Tibial nerve (tissue), 4 donors: ENCODE data around the gene RPS27L. TPM values are rescaled to one million over a fixed set of nuclear protein-coding genes. Genes with fewer than 3 reads are reported as not detected.

Experiments
- DNase-seq, 2 donors: peaks; one replicate each; pipeline ENCODE4 v3.0.0-alpha.2; 2019; ENCODE audit warnings: low spot score in 2 of 2
- H3K27ac ChIP-seq, 4 donors: fragments of 200-600 bp; sonication (generic) in 3 of 4; one replicate each; pipeline ENCODE4 v1.5.1; 2017 to 2019; ENCODE audit warnings: mild to moderate bottlenecking in 1 of 4
- H3K27me3 ChIP-seq, 2 donors: fragments of 200-600 bp; sonication (generic) in 1 of 2; one replicate each; pipeline versions ENCODE4 v1.5.1 to v1.6.0; 2017 to 2019
- H3K36me3 ChIP-seq, 3 donors: fragments of 200-600 bp; sonication (generic); one replicate each; pipeline ENCODE4 v1.5.1; 2018 to 2019
- H3K4me1 ChIP-seq, 4 donors: fragments of 200-600 bp; sonication (generic) in 3 of 4; one replicate each; pipeline ENCODE4 v1.5.1; 2017 to 2019
- H3K4me3 ChIP-seq, 4 donors: fragments of 200-600 bp; sonication (generic) in 3 of 4; one replicate each; pipeline ENCODE4 v1.5.1; 2017 to 2019; ENCODE audit warnings: mild to moderate bottlenecking in 1 of 4, moderate library complexity in 1 of 4
- H3K9me3 ChIP-seq, 4 donors: fragments of 200-600 bp; sonication (generic) in 3 of 4; one replicate each; pipeline ENCODE4 v1.5.1; 2017 to 2019
- CTCF ChIP-seq, 5 experiments: fragments of 200-600 bp in 3 of 5; fragments of 450-650 bp in 2 of 5; sonication (generic) in 3 of 5; IDR thresholded peaks; one replicate each; pipeline ENCODE4 v1.5.1; 2016 to 2019; ENCODE audit warnings: antibody characterized with exemption in 5 of 5, mild to moderate bottlenecking in 3 of 5, moderate library complexity in 2 of 5
- EP300 ChIP-seq, 2 donors: sonication (generic); formaldehyde crosslinking; IDR thresholded peaks; one replicate each; pipeline ENCODE4 v1.6.1; 2017; ENCODE audit warnings: antibody characterized with exemption in 2 of 2, mild to moderate bottlenecking in 1 of 2
- POLR2A ChIP-seq, 2 donors: fragments of 450-650 bp; IDR thresholded peaks; one replicate each; pipeline ENCODE4 v1.6.1; 2017; ENCODE audit warnings: antibody characterized with exemption in 2 of 2, mild to moderate bottlenecking in 2 of 2, moderate library complexity in 2 of 2
- WGBS, 2 donors: methylation state at CpG; one replicate each; pipeline ENCODE4 v1.1.5; 2018; 5-methylcytosine and 5-hydroxymethylcytosine counted together
- total RNA-seq, 4 donors: library from RNA; depleted of rRNA; stranded (reverse); fragments of >200 nt; gene quantifications; one replicate each; pipeline ENCODE4 v1.1.0, GENCODE V29; 2016

Gene RPS27L
- total RNA-seq, 4 donors from 2014 or later: 50.3 to 83.7 (median 71.7) TPM

GRCh38 chr15:63187589-63188226 is 30.4 kb upstream of the RPS27L start:
- Histone ChIP-seq H3K9me3 (no peaks in the 10 kb centered on the region), H3K4me3 (no peak overlapping the region), H3K36me3 (no peaks in the 10 kb centered on the region), H3K27ac (no peak overlapping the region), H3K27me3 (no peaks in the 10 kb centered on the region), H3K4me1 (peaks cover 0 to 29% (median 16%) of the 10 kb centered on the region in 4 donors)
- TF ChIP-seq POLR2A (IDR thresholded peaks at IDR 0.05): no peak
- 80 to 90% methylated on average over 5 of the region's 5 CpGs for WGBS, 2 donors
- DNase-seq: no peak

- Histone ChIP-seq H3K4me3 (no peak overlapping the region), H3K9me3 (no peaks in the 10 kb centered on the region), H3K27me3 (no peaks in the 10 kb centered on the region), H3K27ac (no peak overlapping the region), H3K4me1 (peaks cover 0 to 12% (median 2%) of the 10 kb centered on the region in 4 donors), H3K36me3 (no peaks in the 10 kb centered on the region)
- 77 to 80% methylated on average over 2 of the region's 2 CpGs for WGBS, 2 donors
- DNase-seq: no peak
- no peak for TF ChIP-seq EP300 (IDR thresholded peaks at IDR 0.05)
- TF ChIP-seq CTCF (IDR thresholded peaks at IDR 0.05): no peak
- TF ChIP-seq POLR2A (IDR thresholded peaks at IDR 0.05): no peak
Observed at GRCh38 chr15:63186065-63186464, 28.8 kb upstream of the RPS27L start.

GRCh38 chr15:63185206-63185605 is 27.9 kb upstream of the RPS27L start:
- TF ChIP-seq POLR2A (IDR thresholded peaks at IDR 0.05) (no peak), EP300 (IDR thresholded peaks at IDR 0.05) (no peak)
- Histone ChIP-seq H3K27ac (no peak overlapping the region), H3K36me3 (no peaks in the 10 kb centered on the region), H3K4me1 (peaks cover 0 to 6% (median 0%) of the 10 kb centered on the region in 4 donors), H3K4me3 (no peak overlapping the region), H3K27me3 (no peaks in the 10 kb centered on the region), H3K9me3 (no peaks in the 10 kb centered on the region)
- WGBS, 2 donors: 34 to 48% methylated on average over 2 of the region's 2 CpGs
- DNase-seq: no peak

GRCh38 chr15:63181648-63182047 is 24.4 kb upstream of the RPS27L start:
- WGBS, 2 donors: 82 to 85% methylated on average over 2 of the region's 2 CpGs
- Histone ChIP-seq H3K27me3 (no peaks in the 10 kb centered on the region), H3K36me3 (no peaks in the 10 kb centered on the region), H3K4me1 (no peaks in the 10 kb centered on the region), H3K9me3 (no peaks in the 10 kb centered on the region), H3K4me3 (no peak overlapping the region), H3K27ac (no peak overlapping the region)
- TF ChIP-seq CTCF (IDR thresholded peaks at IDR 0.05) (no peak), POLR2A (IDR thresholded peaks at IDR 0.05) (no peak), EP300 (IDR thresholded peaks at IDR 0.05) (no peak)
- DNase-seq: no peak

- Histone ChIP-seq H3K4me3 (no peak overlapping the region), H3K9me3 (no peaks in the 10 kb centered on the region), H3K27ac (no peak overlapping the region), H3K36me3 (no peaks in the 10 kb centered on the region), H3K27me3 (no peaks in the 10 kb centered on the region), H3K4me1 (no peaks in the 10 kb centered on the region)
- 91 to 92% methylated on average over 2 of the region's 2 CpGs for WGBS, 2 donors
- DNase-seq: no peak
- TF ChIP-seq POLR2A (IDR thresholded peaks at IDR 0.05) (no peak), EP300 (IDR thresholded peaks at IDR 0.05) (no peak), CTCF (IDR thresholded peaks at IDR 0.05) (no peak)
Observed at GRCh38 chr15:63180746-63181145, 23.5 kb upstream of the RPS27L start.

- no peaks in the 10 kb centered on the region for H3K27me3 ChIP-seq
- TF ChIP-seq CTCF (IDR thresholded peaks at IDR 0.05): no peak
- TF ChIP-seq EP300 (IDR thresholded peaks at IDR 0.05): no peak
- TF ChIP-seq POLR2A (IDR thresholded peaks at IDR 0.05): no peak
- no peaks in the 10 kb centered on the region for H3K4me1 ChIP-seq
- no peak overlapping the region for H3K27ac ChIP-seq
- H3K9me3 ChIP-seq: no peaks in the 10 kb centered on the region
- no peaks in the 10 kb centered on the region for H3K36me3 ChIP-seq
- no peak for DNase-seq
- 54 to 60% methylated on average over 5 of the region's 5 CpGs for WGBS, 2 donors
- H3K4me3 ChIP-seq: no peak overlapping the region
Observed at GRCh38 chr15:63178034-63178433, 20.8 kb upstream of the RPS27L start.
